Tibial nerve (tissue), 3 donors: Measurements from ENCODE around the gene KCTD7.

Experiments
- CTCF ChIP-seq, 5 experiments: fragments of 200-600 bp in 3 of 5; fragments of 450-650 bp in 2 of 5; sonication (generic) in 3 of 5; IDR thresholded peaks; one replicate each; pipeline ENCODE4 v1.5.1; 2016 to 2019; ENCODE audit warnings: antibody characterized with exemption in 5 of 5, mild to moderate bottlenecking in 3 of 5, moderate library complexity in 2 of 5
- POLR2A ChIP-seq, 2 donors: fragments of 450-650 bp; IDR thresholded peaks; one replicate each; pipeline ENCODE4 v1.6.1; 2017; ENCODE audit warnings: antibody characterized with exemption in 2 of 2, mild to moderate bottlenecking in 2 of 2, moderate library complexity in 2 of 2

DNA sequence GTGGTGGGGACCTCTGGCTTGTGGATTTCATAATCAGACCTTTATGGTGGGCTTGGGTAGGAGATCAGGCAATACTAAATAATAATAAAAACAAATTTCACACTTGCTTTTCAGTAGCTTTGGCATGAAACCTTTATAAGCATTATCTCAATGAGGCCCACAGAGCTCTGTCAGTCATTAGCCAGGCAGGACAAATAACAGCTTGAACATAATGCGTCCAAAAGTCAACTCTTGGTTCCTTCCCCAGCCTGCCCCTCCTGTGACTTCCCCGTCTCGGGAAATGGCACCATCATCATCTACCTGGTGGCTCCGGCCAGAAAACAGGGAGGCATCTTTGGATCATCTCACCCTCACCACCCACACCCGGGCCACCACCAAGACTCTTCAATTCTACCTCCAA lies 40.8 kb downstream of the KCTD7 start:
- TF ChIP-seq CTCF (IDR thresholded peaks at IDR 0.05) (no peak), POLR2A (IDR thresholded peaks at IDR 0.05) (no peak)
